Adrenal gland (tissue), 12 donors: ENCODE measurements around the gene OOSP1. TPM values are rescaled to one million over a fixed set of nuclear protein-coding genes. Genes with fewer than 3 reads are reported as not detected.

Experiments
- DNase-seq, 7 donors: peaks; one replicate each; pipeline ENCODE4 v3.0.0-alpha.2; 2019 to 2020
- H3K27ac ChIP-seq, 5 donors: fragments of 200-600 bp; sonication (generic) in 4 of 5; 1 replicate in 3 of 5; 2 replicates in 2 of 5; pipeline versions ENCODE4 v1.5.1 to v1.8.0; 2016 to 2020; ENCODE audit warnings: mild to moderate bottlenecking in 1 of 5
- H3K27me3 ChIP-seq: fragments of 200-600 bp; 2 replicates; pipeline ENCODE4 v1.8.0; 2021
- H3K36me3 ChIP-seq, 2 donors: fragments of 200-600 bp; replicated peaks in 1 of 2; 1 replicate in 1 of 2; 2 replicates in 1 of 2; pipeline versions ENCODE4 v1.5.1 to v1.8.0; 2018 to 2022
- H3K4me1 ChIP-seq, 2 donors: fragments of 200-600 bp; replicated peaks in 1 of 2; 1 replicate in 1 of 2; 2 replicates in 1 of 2; pipeline versions ENCODE4 v1.5.1 to v1.8.0; 2018 to 2021
- H3K4me3 ChIP-seq, 4 donors: fragments of 200-600 bp; sonication (generic) in 3 of 4; one replicate each; pipeline ENCODE4 v1.5.1; 2016 to 2018
- H3K9me3 ChIP-seq, 3 donors: fragments of 200-600 bp; sonication (generic) in 1 of 3; replicated peaks in 1 of 3; 1 replicate in 2 of 3; 2 replicates in 1 of 3; pipeline versions ENCODE4 v1.5.1 to v1.8.0; 2016 to 2021
- CTCF ChIP-seq, 6 experiments: fragments of 450-650 bp in 4 of 6; fragments of 200-600 bp in 2 of 6; sonication (generic) in 1 of 6; IDR thresholded peaks; 1 replicate in 5 of 6; 2 replicates in 1 of 6; pipeline versions ENCODE4 v1.5.1 to v1.8.0; 2016 to 2021; ENCODE audit warnings: antibody characterized with exemption in 6 of 6, mild to moderate bottlenecking in 2 of 6, moderate library complexity in 1 of 6
- POLR2A ChIP-seq, 2 donors: fragments of 450-650 bp; IDR thresholded peaks; one replicate each; pipeline ENCODE4 v1.6.1; 2017; ENCODE audit warnings: antibody characterized with exemption in 2 of 2, mild to moderate bottlenecking in 2 of 2, moderate library complexity in 1 of 2
- WGBS, 4 donors: extraction: QIAGEN DNeasy Blood & Tissue Kit in 2 of 4; methylation state at CpG; one replicate each; pipeline versions ENCODE4 v1.1.5 to v1.1.7; 2013 to 2017; 5-methylcytosine and 5-hydroxymethylcytosine counted together
- intact Hi-C, 2 donors: fragments of 100-400 bp; cut with DNase I; formaldehyde crosslinking; loops; one replicate each; pipeline versions ENCODE4 v1.14.1 to v1.15.0; 2022 to 2023
- polyA plus RNA-seq, 3 donors: library from polyadenylated mRNA; stranded (reverse); fragments of 200-250 nt in 2 of 3; fragments of 350-450 nt in 1 of 3; fragmentation: Illumina TruSeq in 1 of 3; extraction: RNeasy Lipid Tissue Mini Kit (QIAGEN cat#74804) in 1 of 3; gene quantifications; one replicate each; pipeline ENCODE4 v1.2.3, GENCODE V29; 2013 to 2014
- total RNA-seq, 9 donors: library from RNA; depleted of rRNA in 4 of 9; stranded (reverse); fragments of >200 nt in 4 of 9; fragments of 120-200 nt in 1 of 9; fragmentation: NEBNext Ultra II Directional in 1 of 9; extraction: Animal tissue kit (Norgen Biotek cat#: 25700) in 1 of 9; gene quantifications; one replicate each; pipeline versions ENCODE4 v1.1.0 to v1.2.4, GENCODE V29; 2013 to 2023
- donor health status: healthy with polysubstance abuse.
- donor health status: Bipolar disorder and iron deficiency.
- donor health status: DM: yes; HTN: yes; CAD: no.
- donor health status: DM: no; HTN: no; CAD: no.
- donor health status: DM: no; HTN: no; CAD: no.
- donor health status: DM: yes; HTN: yes; CAD: no.

Gene OOSP1
- total and polyA plus RNA-seq, 12 donors = not detected

DNA sequence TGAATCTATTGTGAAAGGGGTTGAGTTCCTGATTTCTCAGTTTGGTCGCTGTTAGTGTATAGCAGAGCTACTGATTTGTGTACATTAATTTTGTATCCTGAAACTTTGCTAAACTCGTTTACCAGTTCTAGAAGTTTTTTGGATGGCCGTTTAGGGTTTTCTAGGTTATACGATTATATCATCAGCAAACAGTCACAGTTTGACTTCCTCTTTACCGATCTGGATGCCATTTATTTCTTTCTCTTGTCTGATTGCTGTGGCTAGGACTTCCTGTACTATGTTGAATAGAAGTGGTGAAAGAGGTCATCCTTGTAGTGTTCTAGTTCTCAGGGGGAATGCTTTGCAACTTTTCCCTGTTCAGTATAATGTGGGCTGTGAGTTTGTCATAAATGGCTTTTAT lies 54.2 kb downstream of the OOSP1 start:
- intact Hi-C loops = no loop called here
- Histone ChIP-seq H3K27ac (no peak overlapping the region), H3K36me3 (no peaks in the 10 kb centered on the region), H3K9me3 (no peaks in the 10 kb centered on the region), H3K4me1 (no peaks in the 10 kb centered on the region), H3K27me3 (no peaks in the 10 kb centered on the region), H3K4me3 (no peak overlapping the region)
- no peak for DNase-seq
- TF ChIP-seq CTCF (IDR thresholded peaks at IDR 0.05) (no peak), POLR2A (IDR thresholded peaks at IDR 0.05) (no peak)
- 47 to 66% (median 51%) methylated on average over 5 of the region's 5 CpGs for WGBS, 4 donors

DNA sequence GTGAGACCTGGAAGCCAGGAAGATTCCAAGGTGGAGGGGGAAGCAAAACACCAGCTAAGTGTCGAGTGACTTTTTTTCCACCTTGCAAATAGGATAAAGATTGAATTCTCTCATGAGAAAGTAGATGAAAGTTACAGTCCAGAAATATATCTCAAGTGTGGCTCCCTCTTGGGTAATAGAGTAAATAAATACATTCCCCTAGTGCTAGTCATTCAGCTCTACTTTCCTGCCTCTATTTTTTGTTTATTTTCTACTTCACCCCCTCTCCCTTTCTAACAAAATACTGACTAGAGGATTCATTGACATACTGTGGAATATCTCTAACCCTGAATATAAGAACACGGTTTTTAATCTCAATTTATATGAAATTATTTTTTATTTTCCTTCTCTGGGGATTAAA lies 59.6 kb downstream of the OOSP1 start:
- no peak for DNase-seq
- H3K27me3 ChIP-seq = no peaks in the 10 kb centered on the region
- intact Hi-C loops = no loop called here

GRCh38 chr11:59999691-60000090 lies 61.5 kb downstream of the OOSP1 start:
- 44 to 56% (median 51%) methylated on average over 4 of the region's 4 CpGs for WGBS, 4 donors
- intact Hi-C loops = no loop called here

More for the DNA sequence above, 59.6 kb downstream of the OOSP1 start:
- H3K27ac ChIP-seq = no peak overlapping the region
- no peaks in the 10 kb centered on the region for H3K4me1 ChIP-seq
- H3K9me3 ChIP-seq = no peaks in the 10 kb centered on the region
- H3K4me3 ChIP-seq = no peak overlapping the region
- no peak for TF ChIP-seq POLR2A (IDR thresholded peaks at IDR 0.05)
- WGBS, 4 donors = 52 to 66% (median 62%) methylated on average over 2 of the region's 2 CpGs
- no peaks in the 10 kb centered on the region for H3K36me3 ChIP-seq

DNA sequence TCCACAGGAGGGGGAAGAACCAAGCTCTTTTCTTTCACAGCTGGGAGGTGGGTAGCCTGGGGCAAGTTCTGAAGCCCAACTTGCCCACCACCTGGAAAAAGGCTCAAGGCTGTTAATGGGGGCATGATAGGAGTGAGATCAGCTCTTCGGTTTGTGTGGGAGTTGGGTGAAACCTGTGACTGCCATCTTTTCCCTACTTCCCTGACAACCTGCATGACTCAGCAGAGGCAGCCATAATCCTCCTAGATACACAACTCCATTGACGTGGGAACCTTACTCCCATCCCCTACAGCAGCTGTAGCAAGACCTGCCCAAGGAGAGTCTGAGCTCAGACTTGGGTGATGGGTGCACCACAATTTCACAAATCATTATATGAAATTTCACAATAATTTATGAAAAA lies 65.5 kb downstream of the OOSP1 start:
- no peak for TF ChIP-seq CTCF (IDR thresholded peaks at IDR 0.05)
- no peak for TF ChIP-seq POLR2A (IDR thresholded peaks at IDR 0.05)
- 58 to 72% (median 70%) methylated on average over 2 of the region's 2 CpGs for WGBS, 4 donors
- H3K36me3 ChIP-seq = no peaks in the 10 kb centered on the region
- no peak for DNase-seq
- H3K4me1 ChIP-seq = no peaks in the 10 kb centered on the region
- no peak overlapping the region for H3K27ac ChIP-seq
- no peak overlapping the region for H3K4me3 ChIP-seq
- no peaks in the 10 kb centered on the region for H3K9me3 ChIP-seq
- intact Hi-C loops = no loop called here
- H3K27me3 ChIP-seq = no peaks in the 10 kb centered on the region

More at GRCh38 chr11:59999691-60000090, 61.5 kb downstream of the OOSP1 start:
- no peaks in the 10 kb centered on the region for H3K4me1 ChIP-seq
- no peaks in the 10 kb centered on the region for H3K9me3 ChIP-seq
- no peak for DNase-seq
- no peak overlapping the region for H3K27ac ChIP-seq
- no peaks in the 10 kb centered on the region for H3K27me3 ChIP-seq
- no peak for TF ChIP-seq CTCF (IDR thresholded peaks at IDR 0.05)
- no peak for TF ChIP-seq POLR2A (IDR thresholded peaks at IDR 0.05)
- no peak overlapping the region for H3K4me3 ChIP-seq
- H3K36me3 ChIP-seq = no peaks in the 10 kb centered on the region

GRCh38 chr11:60005360-60005759 lies 67.1 kb downstream of the OOSP1 start:
- Histone ChIP-seq H3K27ac (no peak overlapping the region), H3K4me3 (no peak overlapping the region), H3K4me1 (no peaks in the 10 kb centered on the region), H3K36me3 (no peaks in the 10 kb centered on the region), H3K27me3 (no peaks in the 10 kb centered on the region), H3K9me3 (no peaks in the 10 kb centered on the region)
- 66 to 88% (median 70%) methylated on average over 1 of the region's 1 CpG for WGBS, 4 donors
- DNase-seq = no peak
- no peak for TF ChIP-seq POLR2A (IDR thresholded peaks at IDR 0.05)
- no peak for TF ChIP-seq CTCF (IDR thresholded peaks at IDR 0.05)
- intact Hi-C loops = no loop called here
